Body of pancreas (tissue), 4 donors: ENCODE results near the gene FBXO46. TPM values are rescaled to one million over a fixed set of nuclear protein-coding genes. Genes with fewer than 3 reads are reported as not detected.

Source experiments
- ATAC-seq: fragments of 150-250 bp; one replicate; pipeline ENCODE4 v1.9.1; 2016
- DNase-seq, 4 donors: peaks; one replicate each; pipeline ENCODE4 v3.0.0-alpha.2; 2019
- H3K27ac ChIP-seq, 4 donors: fragments of 200-600 bp; sonication (generic); 1 replicate in 3 of 4; 2 replicates in 1 of 4; pipeline versions ENCODE4 v1.5.1 to v1.6.1; 2016 to 2019; ENCODE audit warnings: mild to moderate bottlenecking in 1 of 4, mixed read lengths in 1 of 4, moderate library complexity in 1 of 4
- H3K27me3 ChIP-seq, 2 donors: fragments of 200-600 bp; sonication (generic); one replicate each; pipeline ENCODE4 v1.6.0; 2016; ENCODE audit warnings: mild to moderate bottlenecking in 1 of 2
- H3K36me3 ChIP-seq, 2 donors: fragments of 200-600 bp; sonication (generic); replicated peaks in 1 of 2; 2 replicates each; pipeline ENCODE4 v1.5.1; 2016; ENCODE audit warnings: low read depth in 2 of 2; ENCODE audit not compliant: insufficient read depth in 1 of 2
- H3K4me1 ChIP-seq: fragments of 200-600 bp; sonication (generic); one replicate; pipeline ENCODE4 v1.6.0; 2016
- H3K4me3 ChIP-seq, 2 donors: fragments of 200-600 bp; sonication (generic); 1 replicate in 1 of 2; 2 replicates in 1 of 2; pipeline ENCODE4 v1.5.1; 2016 to 2019
- H3K9me3 ChIP-seq, 3 donors: fragments of 200-600 bp; sonication (generic); 1 replicate in 2 of 3; 2 replicates in 1 of 3; pipeline ENCODE4 v1.5.1; 2016
- CTCF ChIP-seq, 7 experiments: fragments of 450-650 bp in 4 of 7; fragments of 200-600 bp in 3 of 7; sonication (generic) in 3 of 7; IDR thresholded peaks; one replicate each; pipeline ENCODE4 v1.5.1; 2016 to 2019; ENCODE audit warnings: antibody characterized with exemption in 7 of 7
- POLR2A ChIP-seq, 3 donors: fragments of 450-650 bp; IDR thresholded peaks; one replicate each; pipeline ENCODE4 v1.6.1; 2016; ENCODE audit warnings: antibody characterized with exemption in 3 of 3, mild to moderate bottlenecking in 2 of 3
- WGBS, 2 donors: methylation state at CpG; one replicate each; pipeline ENCODE4 v1.1.5; 2017; 5-methylcytosine and 5-hydroxymethylcytosine counted together
- intact Hi-C: fragments of 100-400 bp; cut with DNase I; formaldehyde crosslinking; loops from one replicate; pipeline ENCODE4 v1.15.1; 2023
- total RNA-seq, 2 donors: library from RNA; depleted of rRNA; stranded (reverse); fragments of >200 nt; gene quantifications; one replicate each; pipeline ENCODE4 v1.1.0, GENCODE V29; 2016

FBXO46 gene
- total RNA-seq, 2 donors from 2014 or later, result 7.8 to 11.9 TPM

- peak; percentile 95 to 96 (median 95) for DNase-seq
- Histone ChIP-seq H3K27ac (peak overlapping the region; percentile 32 to 81 (median 64)), H3K36me3 (no peaks in the 10 kb centered on the region), H3K9me3 (no peaks in the 10 kb centered on the region), H3K4me3 (no peak overlapping the region), H3K4me1 (peaks cover 39% of the 10 kb centered on the region), H3K27me3 (no peaks in the 10 kb centered on the region)
- intact Hi-C loops, result no loop called here
- TF ChIP-seq POLR2A (IDR thresholded peaks at IDR 0.05) (peak in 2 of 3 donors; percentile 34 to 46), CTCF (IDR thresholded peaks at IDR 0.05) (no peak)
- 16 to 24% methylated on average over 10 to 42 of the region's 42 CpGs for WGBS, 2 donors
- ATAC-seq, result peak; percentile 88
Observed at GRCh38 chr19:45670670-45671453, 59.8 kb downstream of the FBXO46 start.

DNA sequence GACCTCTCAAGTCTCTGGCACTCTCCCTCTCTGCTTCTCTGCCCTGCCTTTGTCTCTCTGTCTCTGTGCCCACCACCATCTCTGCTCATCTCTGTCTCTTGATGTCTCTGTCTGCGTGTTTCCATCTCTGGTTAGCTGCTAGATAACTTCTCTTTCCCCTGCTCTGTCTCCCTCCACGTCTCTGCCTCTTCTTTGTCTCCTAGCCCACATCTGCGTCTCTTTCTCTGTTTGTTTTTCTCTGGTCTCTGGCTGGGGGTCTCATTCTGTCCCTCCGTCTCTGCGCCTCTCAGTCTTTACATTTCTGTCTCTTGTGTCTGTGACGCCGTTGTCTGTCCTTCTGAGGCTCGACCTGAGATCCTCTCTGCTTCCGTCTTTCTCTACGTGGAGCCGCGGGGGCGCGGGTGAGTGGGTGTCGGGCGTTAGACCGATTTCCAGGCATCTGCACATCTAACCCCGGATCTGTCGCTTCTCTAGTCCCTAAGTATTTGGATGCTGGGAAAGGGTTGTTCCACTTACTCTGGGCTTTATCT is 62.3 kb downstream of the FBXO46 start:
- H3K4me3 ChIP-seq, result peak overlapping the region in 1 of 2 donors; percentile 10
- no peaks in the 10 kb centered on the region for H3K27me3 ChIP-seq
- DNase-seq, result no peak
- intact Hi-C loops, result no loop called here
- no peak for TF ChIP-seq POLR2A (IDR thresholded peaks at IDR 0.05)
- no peak for TF ChIP-seq CTCF (IDR thresholded peaks at IDR 0.05)
- WGBS, 2 donors, result 1% methylated on average over 19 of the region's 19 CpGs
- peaks cover 39% of the 10 kb centered on the region for H3K4me1 ChIP-seq
- H3K36me3 ChIP-seq, result no peaks in the 10 kb centered on the region
- H3K27ac ChIP-seq, result peak overlapping the region in 3 of 4 donors; percentile 29 to 69 (median 55)
- no peaks in the 10 kb centered on the region for H3K9me3 ChIP-seq
- no peak for ATAC-seq

GRCh38 chr19:45667620-45668341 is 62.9 kb downstream of the FBXO46 start, which contains the start of gene GIPR:
Gene GIPR, plus strand, starts transcription at chr19:45668221. Its CDS starts 1,300 bp downstream, at chr19:45669521.
- peak in 2 of 3 donors; percentile 25 to 36 for TF ChIP-seq POLR2A (IDR thresholded peaks at IDR 0.05)
- no peak for TF ChIP-seq CTCF (IDR thresholded peaks at IDR 0.05)

DNA sequence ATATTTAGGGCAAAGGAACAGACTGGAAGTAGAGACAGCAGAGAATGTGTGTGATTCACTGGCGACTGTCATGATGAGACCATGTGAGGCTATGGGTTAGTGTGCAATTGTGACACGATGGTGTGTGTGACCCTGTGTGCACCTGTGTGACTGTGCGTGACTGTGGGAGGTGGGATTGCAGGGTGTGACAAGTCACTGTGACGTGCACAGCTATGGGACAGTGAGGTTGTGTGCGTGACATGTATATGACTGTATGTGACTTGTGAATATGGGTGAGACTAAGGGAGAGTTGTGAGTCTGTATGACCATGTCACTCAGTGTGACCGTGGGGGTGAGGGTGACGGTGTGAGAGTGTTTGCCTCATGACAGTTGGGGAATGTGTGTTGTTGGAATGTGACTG is 66.1 kb downstream of the FBXO46 start:
- H3K36me3 ChIP-seq, result no peaks in the 10 kb centered on the region
- H3K4me3 ChIP-seq, result no peak overlapping the region
- no peaks in the 10 kb centered on the region for H3K9me3 ChIP-seq
- no peak for ATAC-seq
- intact Hi-C loops, result no loop called here
- DNase-seq, result no peak
- H3K27ac ChIP-seq, result no peak overlapping the region
- peaks cover 23% of the 10 kb centered on the region for H3K4me1 ChIP-seq
- TF ChIP-seq CTCF (IDR thresholded peaks at IDR 0.05) (no peak), POLR2A (IDR thresholded peaks at IDR 0.05) (no peak)
- WGBS, 2 donors, result 59 to 76% methylated on average over 6 to 7 of the region's 7 CpGs
- H3K27me3 ChIP-seq, result no peaks in the 10 kb centered on the region

More at GRCh38 chr19:45667620-45668341, 62.9 kb downstream of the FBXO46 start, which contains the start of gene GIPR:
- no peaks in the 10 kb centered on the region for H3K27me3 ChIP-seq
- peak within 1 kb of the TSS; percentile 4 to 69 (median 42) for H3K27ac ChIP-seq
- peak within 1 kb of the TSS in 1 of 2 donors; percentile 10 for H3K4me3 ChIP-seq
- ATAC-seq (peak; percentile 27), DNase-seq (peak; percentile 67 to 77 (median 72))
- 6 to 18% methylated on average over 4 to 15 of the region's 15 CpGs for WGBS, 2 donors
- intact Hi-C loops, result no loop called here
- no peaks in the 10 kb centered on the region for H3K36me3 ChIP-seq
- H3K9me3 ChIP-seq, result no peaks in the 10 kb centered on the region
- H3K4me1 ChIP-seq, result peaks cover 39% of the 10 kb centered on the region
